Spinal cord (tissue), 10 donors: ENCODE results near the gene PKP1. TPM values are rescaled to one million over a fixed set of nuclear protein-coding genes. Genes with fewer than 3 reads are reported as not detected.

Experiments used
- DNase-seq, 6 donors: peaks; one replicate each; pipeline versions ENCODE4 v3.0.0 to v3.0.0-alpha.2; 2013 to 2015; ENCODE audit warnings: low spot score in 6 of 6, low read depth in 4 of 6
- H3K27ac ChIP-seq: one replicate; pipeline ENCODE4 v1.5.1; 2013; ENCODE audit warnings: low read depth, low read length, control low read depth
- H3K27me3 ChIP-seq: one replicate; pipeline ENCODE4 v1.6.1; 2013; ENCODE audit warnings: low read length; ENCODE audit not compliant: control insufficient read depth, insufficient read depth
- H3K36me3 ChIP-seq: one replicate; pipeline ENCODE4 v1.6.1; 2013; ENCODE audit warnings: low read length; ENCODE audit not compliant: control insufficient read depth, insufficient read depth
- H3K4me1 ChIP-seq: one replicate; pipeline ENCODE4 v1.6.1; 2013; ENCODE audit warnings: low read length; ENCODE audit not compliant: control insufficient read depth, insufficient read depth
- H3K4me3 ChIP-seq: one replicate; pipeline ENCODE4 v1.5.1; 2013; ENCODE audit warnings: low read depth, low read length, control low read depth
- H3K9me3 ChIP-seq: one replicate; pipeline ENCODE4 v1.6.1; 2013; ENCODE audit warnings: low read length; ENCODE audit not compliant: control insufficient read depth, insufficient read depth
- WGBS: methylation state at CpG from one replicate; pipeline ENCODE4 v1.1.5; 2013; ENCODE audit warnings: missing lambda C conversion rate; ENCODE audit not compliant: insufficient coverage; 5-methylcytosine and 5-hydroxymethylcytosine counted together
- polyA plus RNA-seq, 2 donors: library from polyadenylated mRNA; unstranded; fragments of 120-200 nt; gene quantifications; one replicate each; pipeline ENCODE4 v1.2.1, GENCODE V29; 2013; ENCODE audit not compliant: insufficient read length in 2 of 2
- total RNA-seq, 2 donors: library from RNA; depleted of rRNA in 1 of 2; stranded (reverse); fragments of 120-200 nt in 1 of 2; fragments of >200 nt in 1 of 2; gene quantifications; one replicate each; pipeline versions ENCODE4 v1.2.3 to v1.2.4, GENCODE V29; 2013 to 2014
- donor health status: healthy.

Gene PKP1
- total and polyA plus RNA-seq, 4 donors = 0.22 to 1.2 (median 0.99) TPM

DNA sequence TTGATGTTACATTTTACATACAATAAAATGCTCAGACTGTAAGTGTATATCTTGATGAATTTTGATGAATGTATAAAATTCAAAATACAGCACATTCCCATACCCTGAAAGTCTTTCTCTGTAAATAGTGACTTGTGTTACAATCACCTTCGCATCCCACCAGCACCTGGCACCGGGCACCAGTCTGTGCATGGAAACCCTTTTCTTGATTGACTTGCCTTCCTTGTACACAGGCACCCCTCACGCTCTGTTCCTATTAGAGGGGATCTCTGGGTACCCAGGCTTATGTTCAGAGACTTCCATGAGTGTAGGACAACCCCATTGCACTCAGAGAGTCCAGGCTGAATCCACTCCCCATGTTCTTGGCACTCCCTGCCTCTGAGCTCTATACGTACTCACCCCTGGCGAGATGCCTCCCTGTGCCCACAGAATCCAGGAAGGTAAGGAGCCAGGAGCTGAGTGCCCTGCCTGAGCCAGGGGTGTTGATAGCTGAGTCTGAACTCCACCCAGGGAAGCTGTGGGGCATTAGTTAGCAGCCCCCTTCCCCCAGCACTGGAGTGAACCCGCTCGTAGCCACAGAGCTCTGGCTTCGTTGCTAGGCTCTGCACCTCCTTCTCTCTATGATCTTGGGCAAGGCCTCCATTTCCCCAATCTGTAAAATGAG, 22.5 kb upstream of the PKP1 start:
- Histone ChIP-seq H3K27ac (no peak overlapping the region), H3K36me3 (no peaks in the 10 kb centered on the region), H3K9me3 (no peaks in the 10 kb centered on the region), H3K4me1 (peaks cover 11% of the 10 kb centered on the region), H3K27me3 (peaks cover 24% of the 10 kb centered on the region), H3K4me3 (no peak overlapping the region)
- whole genome bisulfite sequencing = 85% methylated on average over 4 of the region's 8 CpGs
- no peak for DNase-seq

DNA sequence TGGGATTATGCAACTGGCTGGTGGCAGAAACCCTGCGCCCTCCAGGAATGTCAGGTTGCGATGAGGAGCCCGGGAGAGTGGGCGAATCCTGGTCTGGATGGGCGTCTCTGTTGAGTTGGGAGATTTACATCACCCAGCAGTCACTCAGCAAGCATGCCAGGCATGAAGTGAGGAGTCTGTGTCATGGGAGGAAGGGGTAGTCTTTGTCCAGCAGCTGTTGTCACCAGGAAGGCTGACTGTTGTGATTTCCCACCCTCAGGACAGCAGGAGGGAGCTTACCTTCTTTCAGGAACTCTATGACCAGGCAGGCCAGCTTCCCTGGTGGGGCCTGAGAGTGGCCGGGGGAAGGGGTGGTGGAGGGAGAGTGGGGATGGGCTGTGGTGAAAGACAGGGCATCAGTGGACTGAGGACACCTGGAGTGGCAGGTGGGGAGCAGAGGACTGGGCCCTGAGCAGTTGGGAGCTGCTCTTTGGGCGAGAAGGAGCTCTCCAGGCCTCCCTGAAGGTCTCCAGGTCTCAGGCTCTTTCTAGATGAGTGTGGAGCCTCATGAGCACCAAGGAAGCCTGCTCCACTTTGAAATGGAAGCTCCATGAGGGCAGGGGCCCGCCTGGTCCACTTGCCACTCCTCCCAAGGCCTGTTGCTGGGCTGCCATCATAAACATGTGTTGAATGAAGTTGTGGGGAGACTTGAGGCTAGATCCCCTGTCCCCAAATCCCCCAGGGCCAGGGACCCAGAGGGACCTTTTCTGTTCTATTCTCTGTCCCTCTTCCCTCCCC, 21.3 kb upstream of the PKP1 start:
- DNase-seq = no peak
- H3K4me3 ChIP-seq = no peak overlapping the region
- H3K36me3 ChIP-seq = no peaks in the 10 kb centered on the region
- peaks cover 11% of the 10 kb centered on the region for H3K4me1 ChIP-seq
- no peak overlapping the region for H3K27ac ChIP-seq
- WGBS = 93% methylated on average over 7 of the region's 8 CpGs
- no peaks in the 10 kb centered on the region for H3K9me3 ChIP-seq
- peaks cover 24% of the 10 kb centered on the region for H3K27me3 ChIP-seq

DNA sequence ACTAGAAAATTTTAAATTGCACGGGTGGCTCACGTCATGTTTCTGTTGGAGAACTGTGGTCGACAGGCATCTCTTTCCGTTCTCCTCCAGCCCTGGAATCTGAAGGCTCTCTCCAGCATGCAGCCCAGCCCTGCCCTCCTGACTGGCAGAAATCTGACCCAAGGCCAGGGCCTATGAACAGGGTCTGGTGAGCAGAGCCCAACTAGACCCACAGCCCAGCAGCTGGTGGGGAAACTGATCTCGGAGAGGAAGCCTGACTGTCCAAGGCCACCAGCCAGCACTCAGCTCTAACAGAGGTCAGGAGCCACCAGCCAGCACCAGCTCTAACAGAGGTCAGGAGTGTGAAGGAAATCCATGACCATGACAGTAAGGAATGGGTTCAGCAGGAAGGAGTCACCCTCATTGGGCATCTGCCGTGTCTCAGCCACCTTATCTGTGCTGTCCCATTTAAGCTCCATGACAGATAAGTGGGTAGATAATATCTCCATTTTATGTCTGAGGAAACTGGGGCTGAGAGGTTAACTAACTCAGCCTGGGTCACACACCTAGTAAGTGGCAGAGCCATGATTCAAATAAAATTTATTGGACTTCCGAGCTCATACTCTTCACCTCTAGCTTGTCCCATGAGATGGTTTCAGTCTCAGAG, 20.2 kb upstream of the PKP1 start:
- no peaks in the 10 kb centered on the region for H3K9me3 ChIP-seq
- no peak for DNase-seq
- H3K36me3 ChIP-seq = no peaks in the 10 kb centered on the region
- H3K4me3 ChIP-seq = no peak overlapping the region
- 92% methylated on average over 6 of the region's 7 CpGs for WGBS
- H3K27ac ChIP-seq = no peak overlapping the region
- H3K4me1 ChIP-seq = peaks cover 11% of the 10 kb centered on the region
- peaks cover 24% of the 10 kb centered on the region for H3K27me3 ChIP-seq

DNA sequence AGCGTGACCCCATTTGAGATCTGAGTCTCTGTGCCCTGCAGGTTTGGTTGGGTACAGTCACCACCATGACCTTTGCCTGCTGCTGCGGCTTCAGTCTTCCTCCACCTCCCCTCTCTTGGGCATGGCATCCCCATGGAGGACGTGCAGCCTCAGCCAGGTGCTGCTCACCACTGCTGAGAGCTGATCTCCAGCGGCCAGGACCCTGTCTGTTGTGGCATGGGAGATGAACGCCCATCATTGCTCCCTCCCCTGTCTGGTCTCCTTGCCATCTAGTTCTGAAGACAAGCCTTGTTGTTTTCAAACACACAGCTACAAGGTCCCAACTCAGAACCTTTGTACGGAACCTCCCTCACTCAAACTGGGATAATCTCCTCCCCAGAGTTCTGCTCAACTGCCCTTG, 19.2 kb upstream of the PKP1 start:
- H3K4me1 ChIP-seq = peaks cover 18% of the 10 kb centered on the region

DNA sequence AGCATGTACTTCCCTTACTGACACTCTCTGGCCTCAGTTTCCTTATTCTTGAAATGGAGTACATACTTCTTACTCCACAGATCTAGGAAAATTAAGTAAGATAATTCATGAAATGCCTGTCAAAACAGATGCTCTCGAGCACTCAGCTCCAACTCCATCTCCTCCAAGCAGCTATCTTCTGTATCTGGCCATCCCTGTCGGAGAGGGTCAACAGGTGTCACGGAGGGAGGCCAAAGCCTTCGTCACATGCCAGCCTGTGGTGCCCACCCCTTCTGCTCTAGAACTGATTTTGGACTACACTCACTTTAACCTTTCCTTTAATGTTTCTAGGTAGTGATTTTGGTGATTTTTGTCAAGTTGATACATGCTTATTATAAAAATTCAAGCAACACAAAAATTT, 18.8 kb upstream of the PKP1 start:
- H3K4me1 ChIP-seq = peaks cover 17% of the 10 kb centered on the region
- no peaks in the 10 kb centered on the region for H3K36me3 ChIP-seq
- DNase-seq = no peak
- H3K4me3 ChIP-seq = no peak overlapping the region
- 83% methylated on average over 2 of the region's 4 CpGs for WGBS
- no peaks in the 10 kb centered on the region for H3K9me3 ChIP-seq
- peaks cover 15% of the 10 kb centered on the region for H3K27me3 ChIP-seq
- H3K27ac ChIP-seq = no peak overlapping the region

More for the DNA sequence above, 19.2 kb upstream of the PKP1 start:
- no peaks in the 10 kb centered on the region for H3K36me3 ChIP-seq
- peaks cover 19% of the 10 kb centered on the region for H3K27me3 ChIP-seq
- WGBS = 91% methylated on average over 5 of the region's 6 CpGs
- H3K9me3 ChIP-seq = no peaks in the 10 kb centered on the region
- no peak overlapping the region for H3K27ac ChIP-seq
- H3K4me3 ChIP-seq = no peak overlapping the region
- DNase-seq = no peak

- H3K36me3 ChIP-seq = no peaks in the 10 kb centered on the region
- DNase-seq = no peak
- no peaks in the 10 kb centered on the region for H3K9me3 ChIP-seq
- peaks cover 9% of the 10 kb centered on the region for H3K4me1 ChIP-seq
- WGBS = no CpG with 5 or more reads among the region's 3 CpGs
- no peak overlapping the region for H3K4me3 ChIP-seq
- H3K27ac ChIP-seq = no peak overlapping the region
- peaks cover 7% of the 10 kb centered on the region for H3K27me3 ChIP-seq
Measured at GRCh38 chr1:201265756-201266155, 17.6 kb upstream of the PKP1 start.

DNA sequence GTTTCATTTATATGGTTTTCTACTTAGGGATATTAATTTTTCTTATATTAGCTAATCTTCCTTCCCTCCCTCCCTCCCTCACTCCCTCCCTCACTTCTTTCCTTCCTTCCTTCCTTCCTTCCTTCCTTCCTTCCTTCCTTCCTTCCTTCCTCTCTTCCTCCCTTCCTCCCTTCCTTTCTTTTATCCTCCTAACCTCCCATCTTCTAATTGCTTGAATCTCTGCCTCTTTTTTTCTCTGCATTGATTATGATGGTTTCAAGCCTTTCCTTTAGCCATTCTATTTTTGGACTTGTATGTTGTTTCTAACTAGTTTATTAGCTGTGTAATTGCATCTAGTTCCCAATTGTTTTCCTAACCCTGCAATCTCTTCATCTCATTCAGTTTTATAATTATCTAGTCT, 17.0 kb upstream of the PKP1 start:
- Histone ChIP-seq H3K9me3 (no peaks in the 10 kb centered on the region), H3K27me3 (peaks cover 2% of the 10 kb centered on the region), H3K36me3 (no peaks in the 10 kb centered on the region), H3K4me1 (peaks cover 9% of the 10 kb centered on the region), H3K4me3 (no peak overlapping the region), H3K27ac (no peak overlapping the region)
- DNase-seq = peak in 1 of 6 donors; percentile 13

- peak in 1 of 6 donors; percentile 71 for DNase-seq
- Histone ChIP-seq H3K27ac (no peak overlapping the region), H3K4me1 (peaks cover 9% of the 10 kb centered on the region), H3K27me3 (peaks cover 2% of the 10 kb centered on the region), H3K4me3 (no peak overlapping the region), H3K9me3 (no peaks in the 10 kb centered on the region), H3K36me3 (no peaks in the 10 kb centered on the region)
- WGBS = 23% methylated on average over 2 of the region's 3 CpGs
Measured at GRCh38 chr1:201266774-201267173, 16.5 kb upstream of the PKP1 start.

DNA sequence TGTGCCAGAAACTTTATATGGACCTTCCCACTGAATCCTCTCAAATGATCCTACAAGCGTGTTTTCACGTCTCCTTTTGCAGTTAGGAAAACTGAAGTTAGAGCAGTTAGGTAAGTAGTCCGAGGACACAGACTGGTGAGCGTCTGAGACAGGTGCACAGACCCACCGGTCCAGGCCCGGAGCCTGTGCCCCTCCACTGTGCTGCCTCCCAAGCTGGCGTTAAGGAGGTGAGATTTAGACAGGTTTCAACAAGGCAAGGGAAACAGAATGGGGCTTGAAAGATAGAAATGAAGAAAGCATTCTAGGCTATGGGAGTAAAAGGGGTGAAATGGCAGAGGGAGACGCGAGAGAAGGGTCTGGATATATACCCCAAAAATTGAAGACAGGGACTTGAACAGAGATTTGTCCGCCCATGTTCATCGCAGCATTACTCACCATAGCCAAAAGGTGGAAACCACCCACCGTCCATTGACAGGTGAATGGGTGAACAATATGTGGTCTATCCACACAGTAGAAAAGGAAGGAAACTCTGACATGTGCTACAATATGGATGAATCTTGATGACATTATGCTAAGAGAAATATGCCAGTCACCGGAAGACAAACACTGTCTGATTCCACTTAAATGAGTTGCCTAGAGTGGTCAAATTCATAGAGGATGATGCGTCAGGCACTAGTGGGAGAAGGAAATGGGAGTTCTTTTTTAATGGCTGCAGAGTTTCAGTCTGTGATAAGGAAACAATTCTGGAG, 15.7 kb upstream of the PKP1 start:
- Histone ChIP-seq H3K9me3 (no peaks in the 10 kb centered on the region), H3K27ac (no peak overlapping the region), H3K36me3 (no peaks in the 10 kb centered on the region), H3K27me3 (peaks cover 2% of the 10 kb centered on the region), H3K4me1 (peaks cover 9% of the 10 kb centered on the region), H3K4me3 (no peak overlapping the region)
- DNase-seq = no peak
- WGBS = 95% methylated on average over 10 of the region's 14 CpGs
